ENCODE data around the gene LINGO1. TPM values are rescaled to one million over a fixed set of nuclear protein-coding genes. Genes with fewer than 3 reads are reported as not detected.

Gene LINGO1
- total RNA-seq, 4 donors from 2014 or later, result 0.09 to 1.2 (median 0.38) TPM; not detected in 1

DNA sequence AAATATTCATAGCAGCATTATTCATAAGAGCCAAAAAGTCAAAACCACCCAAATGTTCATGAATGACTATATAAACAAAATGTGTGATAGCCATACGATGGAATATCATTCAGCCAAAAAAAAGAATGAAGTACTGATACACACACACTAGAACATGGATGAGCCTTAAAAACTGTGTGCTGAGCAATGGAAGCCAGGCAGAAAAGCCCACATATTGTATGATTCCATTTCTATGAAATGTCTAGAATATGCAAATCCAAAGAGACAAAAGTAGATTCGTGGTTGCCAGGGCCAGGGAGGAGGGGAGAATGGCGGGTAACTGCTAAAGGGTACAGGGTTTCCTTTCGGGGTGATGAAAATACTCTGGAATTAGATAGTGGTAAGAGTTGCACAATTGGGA is 37.2 kb upstream of the LINGO1 start:
- no peaks in the 10 kb centered on the region for H3K36me3 ChIP-seq
- no peak overlapping the region for H3K4me3 ChIP-seq
- H3K27me3 ChIP-seq, result peaks cover 0 to 94% (median 1%) of the 10 kb centered on the region in 4 donors
- no peak overlapping the region for H3K27ac ChIP-seq
- WGBS, 2 donors, result 68 to 69% methylated on average over 4 of the region's 4 CpGs
- no peak for DNase-seq
- intact Hi-C loops (cut with DNase I), result no loop called here
- TF ChIP-seq POLR2A (IDR thresholded peaks at IDR 0.05), result no peak
- TF ChIP-seq, protein P1, sequence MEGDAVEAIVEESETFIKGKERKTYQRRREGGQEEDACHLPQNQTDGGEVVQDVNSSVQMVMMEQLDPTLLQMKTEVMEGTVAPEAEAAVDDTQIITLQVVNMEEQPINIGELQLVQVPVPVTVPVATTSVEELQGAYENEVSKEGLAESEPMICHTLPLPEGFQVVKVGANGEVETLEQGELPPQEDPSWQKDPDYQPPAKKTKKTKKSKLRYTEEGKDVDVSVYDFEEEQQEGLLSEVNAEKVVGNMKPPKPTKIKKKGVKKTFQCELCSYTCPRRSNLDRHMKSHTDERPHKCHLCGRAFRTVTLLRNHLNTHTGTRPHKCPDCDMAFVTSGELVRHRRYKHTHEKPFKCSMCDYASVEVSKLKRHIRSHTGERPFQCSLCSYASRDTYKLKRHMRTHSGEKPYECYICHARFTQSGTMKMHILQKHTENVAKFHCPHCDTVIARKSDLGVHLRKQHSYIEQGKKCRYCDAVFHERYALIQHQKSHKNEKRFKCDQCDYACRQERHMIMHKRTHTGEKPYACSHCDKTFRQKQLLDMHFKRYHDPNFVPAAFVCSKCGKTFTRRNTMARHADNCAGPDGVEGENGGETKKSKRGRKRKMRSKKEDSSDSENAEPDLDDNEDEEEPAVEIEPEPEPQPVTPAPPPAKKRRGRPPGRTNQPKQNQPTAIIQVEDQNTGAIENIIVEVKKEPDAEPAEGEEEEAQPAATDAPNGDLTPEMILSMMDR (IDR thresholded peaks at IDR 0.05), result no peak
- no peaks in the 10 kb centered on the region for H3K4me1 ChIP-seq
- no peaks in the 10 kb centered on the region for H3K9me3 ChIP-seq

DNA sequence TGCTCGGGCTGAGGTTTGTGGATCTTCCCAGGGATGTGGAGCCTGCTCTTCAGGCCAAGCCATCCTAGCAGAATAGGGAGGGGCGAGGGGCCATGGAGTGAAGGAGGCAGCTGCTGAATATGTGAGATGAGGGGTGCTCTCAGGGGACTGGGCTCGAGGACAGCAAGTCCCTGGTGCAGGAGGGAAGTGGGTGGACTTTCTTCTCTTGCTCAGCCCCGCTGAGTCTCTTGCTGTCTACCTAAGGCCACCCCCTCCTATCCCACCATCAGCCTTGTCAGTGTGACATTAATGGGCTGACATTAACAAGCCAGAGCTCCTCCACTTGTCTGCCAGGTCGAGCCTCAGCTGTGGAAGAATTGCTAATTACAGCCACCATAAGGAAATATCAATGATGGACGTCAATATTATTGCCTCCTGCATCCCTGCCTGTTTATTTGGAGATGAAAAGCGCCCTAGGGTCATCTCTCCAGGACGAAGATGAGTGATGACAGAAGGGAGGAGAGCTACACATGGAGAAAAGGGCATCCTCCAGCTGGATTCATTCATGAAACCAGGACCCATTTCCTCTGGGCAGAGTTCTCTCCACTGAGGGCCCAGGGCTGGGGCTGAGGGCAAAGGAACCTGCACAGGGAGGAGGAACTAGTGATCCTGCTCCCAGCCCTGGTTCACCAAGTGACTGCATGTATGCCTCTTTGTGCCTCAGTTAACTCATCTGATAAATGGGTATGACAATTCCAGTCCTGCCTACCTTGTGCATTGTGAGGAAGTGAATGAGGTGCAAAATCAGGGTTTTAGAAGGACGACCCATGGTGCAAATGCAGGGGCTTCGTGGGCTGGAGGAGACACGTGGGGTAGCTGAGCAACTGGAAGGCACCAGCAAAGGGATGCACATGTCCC is 34.9 kb upstream of the LINGO1 start:
- no peaks in the 10 kb centered on the region for H3K36me3 ChIP-seq
- no peaks in the 10 kb centered on the region for H3K4me1 ChIP-seq
- 44 to 47% methylated on average over 5 to 7 of the region's 11 CpGs for WGBS, 2 donors
- intact Hi-C loops (cut with DNase I), result no loop called here
- H3K4me3 ChIP-seq, result no peak overlapping the region
- H3K27me3 ChIP-seq, result peaks cover 0 to 87% (median 1%) of the 10 kb centered on the region in 4 donors
- DNase-seq, result no peak
- no peaks in the 10 kb centered on the region for H3K9me3 ChIP-seq
- H3K27ac ChIP-seq, result no peak overlapping the region
- no peak for TF ChIP-seq POLR2A (IDR thresholded peaks at IDR 0.05)
- TF ChIP-seq, protein P1 (IDR thresholded peaks at IDR 0.05), result no peak

DNA sequence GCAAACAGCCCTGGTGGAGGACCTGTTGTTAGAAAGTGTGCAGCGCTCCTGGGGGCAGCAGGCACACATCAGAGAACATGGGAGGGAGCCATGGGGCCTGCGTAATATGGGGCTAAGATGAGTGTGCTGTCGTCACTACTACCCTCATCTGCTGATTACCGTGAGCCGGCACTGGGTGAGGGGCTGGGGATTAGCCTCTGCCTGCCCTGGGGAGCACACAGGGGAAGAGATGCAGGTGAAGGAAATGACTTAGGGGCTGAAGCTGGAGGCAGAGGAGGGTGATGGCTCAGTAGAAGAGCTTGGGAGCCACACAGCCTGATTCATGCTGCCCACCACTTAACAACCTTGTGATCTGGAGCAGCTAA is 33.6 kb upstream of the LINGO1 start:
- intact Hi-C loops (cut with DNase I), result no loop called here
- Histone ChIP-seq H3K4me1 (no peaks in the 10 kb centered on the region), H3K27me3 (peaks cover 0 to 86% (median 0%) of the 10 kb centered on the region in 4 donors), H3K9me3 (no peaks in the 10 kb centered on the region), H3K36me3 (no peaks in the 10 kb centered on the region), H3K27ac (no peak overlapping the region), H3K4me3 (no peak overlapping the region)
- no peak for DNase-seq
- TF ChIP-seq, protein P1 (IDR thresholded peaks at IDR 0.05), result no peak
- no peak for TF ChIP-seq POLR2A (IDR thresholded peaks at IDR 0.05)
- 73 to 76% methylated on average over 2 to 3 of the region's 5 CpGs for WGBS, 2 donors

DNA sequence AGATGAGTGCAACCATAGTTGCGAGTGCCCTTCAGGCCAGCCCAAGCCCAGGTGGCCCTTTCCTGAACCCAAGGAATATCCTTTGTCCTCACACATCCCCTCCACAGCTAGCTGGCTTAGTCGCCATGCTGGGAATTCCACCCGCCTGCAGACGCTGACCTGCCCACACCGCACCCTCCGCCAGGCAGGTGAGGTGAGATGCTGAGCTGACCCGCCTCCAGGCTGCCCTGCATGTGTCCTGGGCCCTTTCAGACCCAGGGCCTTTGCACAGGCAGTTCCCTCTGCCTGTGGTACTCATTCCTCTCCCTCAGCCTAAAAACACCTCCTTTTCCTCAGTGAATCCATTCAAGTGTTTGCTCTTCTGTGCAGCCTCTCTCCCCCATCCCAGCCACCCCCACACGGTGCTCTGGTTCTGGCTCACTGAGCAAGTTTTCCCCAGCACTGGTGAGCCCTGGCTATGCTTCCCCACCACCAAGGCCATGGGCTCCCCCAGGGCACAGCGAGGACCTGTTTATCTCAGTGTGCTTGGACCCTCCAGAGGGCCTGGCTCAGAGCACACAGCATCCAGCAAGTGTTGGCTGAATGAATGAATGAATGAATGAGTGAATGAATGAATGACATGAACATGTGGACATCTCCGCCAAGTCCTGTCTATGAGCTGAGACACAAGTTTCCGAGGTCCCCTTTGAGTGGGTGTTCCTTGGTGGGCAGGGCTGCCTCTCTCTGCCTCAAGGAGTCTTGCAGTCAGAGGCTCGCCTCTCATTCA is 33.0 kb upstream of the LINGO1 start:
- TF ChIP-seq, protein P1 (IDR thresholded peaks at IDR 0.05), result no peak
- no peak for TF ChIP-seq POLR2A (IDR thresholded peaks at IDR 0.05)
- Histone ChIP-seq H3K4me3 (no peak overlapping the region), H3K36me3 (no peaks in the 10 kb centered on the region), H3K27ac (no peak overlapping the region), H3K27me3 (peaks cover 0 to 85% (median 0%) of the 10 kb centered on the region in 4 donors), H3K9me3 (no peaks in the 10 kb centered on the region), H3K4me1 (no peaks in the 10 kb centered on the region)
- 90 to 92% methylated on average over 6 to 11 of the region's 12 CpGs for WGBS, 2 donors
- DNase-seq, result no peak
- intact Hi-C loops (cut with DNase I), result no loop called here

DNA sequence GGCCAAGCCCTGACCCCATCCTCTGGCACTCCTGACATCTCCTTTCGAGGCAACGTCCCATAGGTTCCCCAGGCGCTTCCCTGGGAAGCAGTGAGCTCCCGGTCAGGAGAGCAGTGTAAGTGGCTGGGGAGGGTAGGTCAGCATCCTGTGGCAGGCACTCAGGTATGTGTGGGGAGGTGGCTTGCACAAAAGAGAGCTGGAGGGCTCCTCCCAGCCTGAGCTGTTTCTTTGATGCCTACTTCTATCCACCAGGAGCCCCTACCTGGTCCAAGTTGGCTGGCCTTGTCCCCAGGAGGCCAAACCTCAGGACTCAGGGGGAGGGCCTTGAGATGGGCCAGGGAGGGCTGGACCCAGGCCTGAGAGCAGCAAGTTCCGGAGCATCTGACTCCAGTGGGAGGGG is 31.7 kb upstream of the LINGO1 start:
- DNase-seq, result no peak
- H3K27ac ChIP-seq, result no peak overlapping the region
- intact Hi-C loops (cut with DNase I), result no loop called here
- H3K27me3 ChIP-seq, result peaks cover 0 to 85% (median 0%) of the 10 kb centered on the region in 4 donors
- H3K4me1 ChIP-seq, result peaks cover 0 to 6% (median 0%) of the 10 kb centered on the region in 3 donors
- 67% methylated on average over 1 of the region's 5 CpGs; no CpG with 5 or more reads in 1 of the 2 donors for WGBS, 2 donors
- H3K36me3 ChIP-seq, result no peaks in the 10 kb centered on the region
- no peak for TF ChIP-seq POLR2A (IDR thresholded peaks at IDR 0.05)
- TF ChIP-seq, protein P1 (IDR thresholded peaks at IDR 0.05), result no peak
- no peak overlapping the region for H3K4me3 ChIP-seq
- no peaks in the 10 kb centered on the region for H3K9me3 ChIP-seq
